ENCODE data around the gene SPAG5.

SPAG5 gene

GRCh38 chr17:28530926-28531325 lies 67.9 kb downstream of the SPAG5 start:
- no peak for TF ChIP-seq CTCF (IDR thresholded peaks at IDR 0.05; ENCODE audit: extremely low read depth, missing control alignments)
- DNase-seq (ENCODE audit: low spot score): no peak

GRCh38 chr17:28530250-28530649 lies 68.6 kb downstream of the SPAG5 start:
- no peak for TF ChIP-seq CTCF (IDR thresholded peaks at IDR 0.05; ENCODE audit: extremely low read depth, missing control alignments)
- DNase-seq (ENCODE audit: low spot score): no peak

- no peak for DNase-seq (ENCODE audit: low spot score)
These were observed 69.8 kb downstream of the SPAG5 start for GRCh38 chr17:28529013-28529400.

GRCh38 chr17:28528327-28529012 lies 70.4 kb downstream of the SPAG5 start:
- TF ChIP-seq CTCF (IDR thresholded peaks at IDR 0.05; ENCODE audit: extremely low read depth, missing control alignments): no peak
- no peak for DNase-seq (ENCODE audit: low spot score)

More at GRCh38 chr17:28529013-28529400, 69.8 kb downstream of the SPAG5 start:
- no peak for TF ChIP-seq CTCF (IDR thresholded peaks at IDR 0.05; ENCODE audit: extremely low read depth, missing control alignments)

- no peak for DNase-seq (ENCODE audit: low spot score)
- TF ChIP-seq CTCF (IDR thresholded peaks at IDR 0.05; ENCODE audit: extremely low read depth, missing control alignments): no peak
These were observed 71.0 kb downstream of the SPAG5 start for GRCh38 chr17:28527859-28528258.

Measured in GM20000 (cell line).